ENCODE results near the gene TXNDC17.

DNA sequence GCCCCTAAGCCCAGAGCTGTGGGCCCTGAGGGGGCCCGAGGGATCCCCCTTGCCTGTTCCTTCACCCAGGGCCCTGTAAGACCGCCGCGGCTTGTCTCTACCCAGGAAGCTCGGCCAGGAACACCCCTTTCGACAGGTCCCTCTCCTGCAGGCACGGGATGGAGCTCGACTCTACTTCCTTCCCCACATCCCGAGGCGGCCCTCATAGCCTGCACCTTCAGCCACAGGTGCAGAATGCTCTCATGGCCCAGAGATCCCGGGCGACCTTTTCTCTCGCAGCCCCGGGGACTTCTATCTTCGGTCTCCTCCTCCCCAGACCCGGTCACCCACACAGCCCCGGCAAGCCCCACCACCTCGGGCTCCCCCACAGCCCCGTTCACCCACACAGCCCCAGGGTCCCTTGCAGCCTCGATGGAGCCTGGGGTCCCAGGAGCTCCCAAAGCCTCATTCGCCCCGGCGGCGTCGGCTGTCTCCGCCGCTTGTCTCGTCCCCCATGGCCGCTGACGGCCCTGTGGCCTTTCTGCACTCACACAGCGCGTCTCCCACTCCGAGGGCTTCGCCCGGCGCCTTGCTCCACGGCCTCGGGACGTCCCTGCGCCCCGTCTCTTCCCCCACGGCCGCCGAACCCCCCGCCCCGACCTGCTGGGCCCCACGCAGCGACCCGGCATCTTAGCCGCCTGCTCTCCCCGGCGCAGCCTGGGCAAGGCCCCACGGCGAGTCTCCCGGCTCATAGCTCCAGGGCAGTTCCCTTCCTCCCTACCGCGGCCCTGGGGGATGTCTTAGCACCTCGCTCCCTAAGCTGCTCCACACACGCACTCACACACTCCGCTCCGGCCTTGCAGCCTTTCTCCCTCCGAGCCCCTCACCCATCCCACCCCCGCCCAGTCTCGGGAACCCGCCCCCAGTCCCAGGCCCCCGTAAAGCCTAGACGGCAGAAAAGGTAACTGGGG is 999 bp upstream of the TXNDC17 start:
- TF ChIP-seq ISL1 (CRISPR knock-in tag; IDR thresholded peaks at IDR 0.05) (no peak), TOX (CRISPR knock-in tag; IDR thresholded peaks at IDR 0.05; ENCODE audit: borderline replicate concordance) (no peak), ZFP3 (CRISPR knock-in tag; IDR thresholded peaks at IDR 0.05) (no peak), RARB (CRISPR knock-in tag; IDR thresholded peaks at IDR 0.05) (no peak), ZNF70 (CRISPR knock-in tag; IDR thresholded peaks at IDR 0.05) (no peak), ARNTL (CRISPR knock-in tag; IDR thresholded peaks at IDR 0.05; ENCODE audit: borderline replicate concordance, low read depth) (no peak), GLIS3 (CRISPR knock-in tag; IDR thresholded peaks at IDR 0.05) (no peak), ZNF8 (CRISPR knock-in tag; IDR thresholded peaks at IDR 0.05) (no peak), CSDC2 (CRISPR knock-in tag; IDR thresholded peaks at IDR 0.05) (no peak), ESRRG (CRISPR knock-in tag; IDR thresholded peaks at IDR 0.05) (no peak)
- TF ChIP-seq, protein P1, sequence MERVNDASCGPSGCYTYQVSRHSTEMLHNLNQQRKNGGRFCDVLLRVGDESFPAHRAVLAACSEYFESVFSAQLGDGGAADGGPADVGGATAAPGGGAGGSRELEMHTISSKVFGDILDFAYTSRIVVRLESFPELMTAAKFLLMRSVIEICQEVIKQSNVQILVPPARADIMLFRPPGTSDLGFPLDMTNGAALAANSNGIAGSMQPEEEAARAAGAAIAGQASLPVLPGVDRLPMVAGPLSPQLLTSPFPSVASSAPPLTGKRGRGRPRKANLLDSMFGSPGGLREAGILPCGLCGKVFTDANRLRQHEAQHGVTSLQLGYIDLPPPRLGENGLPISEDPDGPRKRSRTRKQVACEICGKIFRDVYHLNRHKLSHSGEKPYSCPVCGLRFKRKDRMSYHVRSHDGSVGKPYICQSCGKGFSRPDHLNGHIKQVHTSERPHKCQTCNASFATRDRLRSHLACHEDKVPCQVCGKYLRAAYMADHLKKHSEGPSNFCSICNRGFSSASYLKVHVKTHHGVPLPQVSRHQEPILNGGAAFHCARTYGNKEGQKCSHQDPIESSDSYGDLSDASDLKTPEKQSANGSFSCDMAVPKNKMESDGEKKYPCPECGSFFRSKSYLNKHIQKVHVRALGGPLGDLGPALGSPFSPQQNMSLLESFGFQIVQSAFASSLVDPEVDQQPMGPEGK (CRISPR knock-in tag; IDR thresholded peaks at IDR 0.05; ENCODE audit: borderline replicate concordance): no peak
- TF ChIP-seq, protein P2, sequence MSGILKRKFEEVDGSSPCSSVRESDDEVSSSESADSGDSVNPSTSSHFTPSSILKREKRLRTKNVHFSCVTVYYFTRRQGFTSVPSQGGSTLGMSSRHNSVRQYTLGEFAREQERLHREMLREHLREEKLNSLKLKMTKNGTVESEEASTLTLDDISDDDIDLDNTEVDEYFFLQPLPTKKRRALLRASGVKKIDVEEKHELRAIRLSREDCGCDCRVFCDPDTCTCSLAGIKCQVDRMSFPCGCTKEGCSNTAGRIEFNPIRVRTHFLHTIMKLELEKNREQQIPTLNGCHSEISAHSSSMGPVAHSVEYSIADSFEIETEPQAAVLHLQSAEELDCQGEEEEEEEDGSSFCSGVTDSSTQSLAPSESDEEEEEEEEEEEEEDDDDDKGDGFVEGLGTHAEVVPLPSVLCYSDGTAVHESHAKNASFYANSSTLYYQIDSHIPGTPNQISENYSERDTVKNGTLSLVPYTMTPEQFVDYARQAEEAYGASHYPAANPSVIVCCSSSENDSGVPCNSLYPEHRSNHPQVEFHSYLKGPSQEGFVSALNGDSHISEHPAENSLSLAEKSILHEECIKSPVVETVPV (CRISPR knock-in tag; IDR thresholded peaks at IDR 0.05): no peak
- TF ChIP-seq, protein P3, sequence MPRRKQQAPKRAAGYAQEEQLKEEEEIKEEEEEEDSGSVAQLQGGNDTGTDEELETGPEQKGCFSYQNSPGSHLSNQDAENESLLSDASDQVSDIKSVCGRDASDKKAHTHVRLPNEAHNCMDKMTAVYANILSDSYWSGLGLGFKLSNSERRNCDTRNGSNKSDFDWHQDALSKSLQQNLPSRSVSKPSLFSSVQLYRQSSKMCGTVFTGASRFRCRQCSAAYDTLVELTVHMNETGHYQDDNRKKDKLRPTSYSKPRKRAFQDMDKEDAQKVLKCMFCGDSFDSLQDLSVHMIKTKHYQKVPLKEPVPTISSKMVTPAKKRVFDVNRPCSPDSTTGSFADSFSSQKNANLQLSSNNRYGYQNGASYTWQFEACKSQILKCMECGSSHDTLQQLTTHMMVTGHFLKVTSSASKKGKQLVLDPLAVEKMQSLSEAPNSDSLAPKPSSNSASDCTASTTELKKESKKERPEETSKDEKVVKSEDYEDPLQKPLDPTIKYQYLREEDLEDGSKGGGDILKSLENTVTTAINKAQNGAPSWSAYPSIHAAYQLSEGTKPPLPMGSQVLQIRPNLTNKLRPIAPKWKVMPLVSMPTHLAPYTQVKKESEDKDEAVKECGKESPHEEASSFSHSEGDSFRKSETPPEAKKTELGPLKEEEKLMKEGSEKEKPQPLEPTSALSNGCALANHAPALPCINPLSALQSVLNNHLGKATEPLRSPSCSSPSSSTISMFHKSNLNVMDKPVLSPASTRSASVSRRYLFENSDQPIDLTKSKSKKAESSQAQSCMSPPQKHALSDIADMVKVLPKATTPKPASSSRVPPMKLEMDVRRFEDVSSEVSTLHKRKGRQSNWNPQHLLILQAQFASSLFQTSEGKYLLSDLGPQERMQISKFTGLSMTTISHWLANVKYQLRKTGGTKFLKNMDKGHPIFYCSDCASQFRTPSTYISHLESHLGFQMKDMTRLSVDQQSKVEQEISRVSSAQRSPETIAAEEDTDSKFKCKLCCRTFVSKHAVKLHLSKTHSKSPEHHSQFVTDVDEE (CRISPR knock-in tag; IDR thresholded peaks at IDR 0.05): no peak

Measured in SK-N-SH treated with all-trans-retinoic acid at 6 μM for 48 hours (cell line).